Measurements from ENCODE around the gene PHF21A. TPM values are rescaled to one million over a fixed set of nuclear protein-coding genes. Genes with fewer than 3 reads are reported as not detected.

Gene PHF21A
- total RNA-seq, 2 experiments from 2014 or later: 59.5 to 66.2 TPM

GRCh38 chr11:46009647-46010046, 111.6 kb downstream of the PHF21A start:
- no peak for TF ChIP-seq CTCF (IDR thresholded peaks at IDR 0.05)
- Mint-ChIP-seq H3K36me3 (ENCODE audit: low read depth) (no peaks in the 10 kb centered on the region), H3K27ac (no peak overlapping the region), H3K9me3 (no peaks in the 10 kb centered on the region), H3K4me3 (no peak overlapping the region), H3K4me1 (ENCODE audit: low read depth) (peaks cover 4% of the 10 kb centered on the region), H3K27me3 (no peaks in the 10 kb centered on the region)
- POLR2A ChIA-PET: no interaction called here
- CTCF ChIA-PET: no interaction called here
- no peak overlapping the region for H3K4me3 ChIP-seq (ENCODE audit: low read length)
- no peak for ATAC-seq (ENCODE audit: poor library complexity)
- H3K9me3 ChIP-seq (ENCODE audit: control insufficient read depth in 1 of 2, insufficient read depth in 1 of 2, low read length in 2 of 2): no peaks in the 10 kb centered on the region
- H3K36me3 ChIP-seq (ENCODE audit: insufficient read depth, low read length): no peaks in the 10 kb centered on the region
- no peak for DNase-seq
- H3K4me1 ChIP-seq (ENCODE audit: insufficient read depth, low read length): no peaks in the 10 kb centered on the region
- H3K27ac ChIP-seq (ENCODE audit: low read depth in 1 of 2, low read length in 2 of 2): no peak overlapping the region
- intact Hi-C loops (cut with DNase I, micrococcal nuclease): loop anchor here (5.0 to 10.0 kb wide), 3 partner anchors 135 to 237 kb away; no protein-coding TSS in a partner anchor
- H3K27me3 ChIP-seq (ENCODE audit: control insufficient read depth in 1 of 2, insufficient read depth in 2 of 2, low read length in 2 of 2): no peaks in the 10 kb centered on the region

GRCh38 chr11:46006418-46007070, 114.7 kb downstream of the PHF21A start:
- peak; percentile 85 for TF ChIP-seq CTCF (IDR thresholded peaks at IDR 0.05)
- peaks cover 4% of the 10 kb centered on the region for H3K4me1 Mint-ChIP-seq (ENCODE audit: low read depth)
- Histone ChIP-seq H3K27ac (ENCODE audit: low read depth in 1 of 2, low read length in 2 of 2) (no peak overlapping the region), H3K9me3 (ENCODE audit: control insufficient read depth in 1 of 2, insufficient read depth in 1 of 2, low read length in 2 of 2) (no peaks in the 10 kb centered on the region), H3K36me3 (ENCODE audit: insufficient read depth, low read length) (no peaks in the 10 kb centered on the region), H3K4me3 (ENCODE audit: low read length) (no peak overlapping the region), H3K27me3 (ENCODE audit: control insufficient read depth in 1 of 2, insufficient read depth in 2 of 2, low read length in 2 of 2) (no peaks in the 10 kb centered on the region), H3K4me1 (ENCODE audit: insufficient read depth, low read length) (no peaks in the 10 kb centered on the region)
- ATAC-seq (ENCODE audit: poor library complexity) (peak; percentile 76), DNase-seq (peak in 5 of 14 experiments; percentile 13 to 77 (median 74))
- no peaks in the 10 kb centered on the region for H3K27me3 Mint-ChIP-seq
- ChIA-PET CTCF (interaction anchor here (0.7 to 1.9 kb wide), 19 partner anchors 10 to 583 kb away, joined by 3 to 33 read pairs (median 3); no protein-coding TSS in a partner anchor), POLR2A (interaction anchor here (0.6 to 1.1 kb wide), 5 partner anchors 11 to 235 kb away, joined by 3 to 7 read pairs (median 3); no protein-coding TSS in a partner anchor)
- no peak overlapping the region for H3K27ac Mint-ChIP-seq
- no peaks in the 10 kb centered on the region for H3K9me3 Mint-ChIP-seq
- no peaks in the 10 kb centered on the region for H3K36me3 Mint-ChIP-seq (ENCODE audit: low read depth)
- intact Hi-C loops (cut with DNase I, micrococcal nuclease): loop anchor here (1.0 to 10.0 kb wide), 5 partner anchors 42 to 234 kb away; no protein-coding TSS in a partner anchor
- H3K4me3 Mint-ChIP-seq: no peak overlapping the region

DNA sequence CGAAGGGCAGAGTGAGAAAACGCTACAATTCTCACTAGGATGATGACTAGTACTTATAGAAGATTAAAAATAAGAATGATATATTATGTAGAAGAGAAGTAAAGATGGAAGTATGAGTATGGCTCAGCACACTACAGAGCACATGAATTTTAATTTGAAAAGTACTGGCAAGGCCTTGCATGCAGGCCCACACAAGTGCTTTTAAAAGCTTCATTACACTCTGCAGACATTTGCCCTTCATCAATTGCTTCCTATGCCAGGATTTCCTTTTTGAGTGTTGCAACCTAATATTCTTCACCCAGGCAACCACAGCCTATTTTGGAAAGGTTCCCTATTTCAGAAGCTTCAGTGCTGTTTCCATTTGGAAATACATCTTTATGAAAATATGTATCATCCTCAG, 117.7 kb downstream of the PHF21A start:
- H3K36me3 Mint-ChIP-seq (ENCODE audit: low read depth): no peaks in the 10 kb centered on the region
- ChIA-PET CTCF (interaction anchor here (0.9 to 1.9 kb wide), 2 partner anchors 9 to 38 kb away, joined by 5 to 9 read pairs; no protein-coding TSS in a partner anchor), POLR2A (no interaction called here)
- Histone ChIP-seq H3K36me3 (ENCODE audit: insufficient read depth, low read length) (no peaks in the 10 kb centered on the region), H3K9me3 (ENCODE audit: control insufficient read depth in 1 of 2, insufficient read depth in 1 of 2, low read length in 2 of 2) (no peaks in the 10 kb centered on the region), H3K4me1 (ENCODE audit: insufficient read depth, low read length) (no peaks in the 10 kb centered on the region), H3K27ac (ENCODE audit: low read depth in 1 of 2, low read length in 2 of 2) (no peak overlapping the region), H3K27me3 (ENCODE audit: control insufficient read depth in 1 of 2, insufficient read depth in 2 of 2, low read length in 2 of 2) (no peaks in the 10 kb centered on the region), H3K4me3 (ENCODE audit: low read length) (no peak overlapping the region)
- H3K27ac Mint-ChIP-seq: no peak overlapping the region
- DNase-seq: no peak
- no peak overlapping the region for H3K4me3 Mint-ChIP-seq
- peaks cover 11% of the 10 kb centered on the region for H3K4me1 Mint-ChIP-seq (ENCODE audit: low read depth)
- TF ChIP-seq CTCF (IDR thresholded peaks at IDR 0.05): no peak
- H3K9me3 Mint-ChIP-seq: no peaks in the 10 kb centered on the region
- ATAC-seq (ENCODE audit: poor library complexity): no peak
- no peaks in the 10 kb centered on the region for H3K27me3 Mint-ChIP-seq
- intact Hi-C loops (cut with DNase I, micrococcal nuclease): loop anchor here (10.0 kb wide), 1 partner anchor 129 kb away; no protein-coding TSS in a partner anchor

Data from CD4-positive, alpha-beta T cell (primary cell).